NT2/D1 (cell line): Measurements from ENCODE around the gene ASCL2.

Experiments
- DNase-seq: peaks from one replicate; pipeline ENCODE4 v3.0.0-alpha.2; 2011; ENCODE audit warnings: low read depth, low spot score
- H3K27me3 ChIP-seq: 2 replicates; pipeline ENCODE4 v1.6.0; 2011; ENCODE audit warnings: mild to moderate bottlenecking; ENCODE audit not compliant: insufficient read length, insufficient read depth
- H3K36me3 ChIP-seq: 2 replicates; pipeline ENCODE4 v1.6.1; 2011; ENCODE audit warnings: mild to moderate bottlenecking, low read length, mixed read lengths; ENCODE audit not compliant: insufficient read depth, insufficient read length
- H3K4me1 ChIP-seq: 2 replicates; pipeline ENCODE4 v1.5.1; 2011; ENCODE audit not compliant: insufficient read depth, insufficient read length
- H3K4me3 ChIP-seq: 2 replicates; pipeline ENCODE4 v1.5.1; 2011; ENCODE audit warnings: low read depth; ENCODE audit not compliant: insufficient read length
- H3K9ac ChIP-seq: 2 replicates; pipeline ENCODE4 v1.6.0; 2011; ENCODE audit warnings: low read depth; ENCODE audit not compliant: insufficient read length
- H3K9me3 ChIP-seq: 2 replicates; pipeline ENCODE4 v1.5.1; 2011; ENCODE audit warnings: mild to moderate bottlenecking, low read length; ENCODE audit not compliant: insufficient read depth
- SUZ12 ChIP-seq: IDR thresholded peaks from 2 replicates; pipeline ENCODE4 v1.6.1; 2011; ENCODE audit not compliant: insufficient read length, insufficient read depth; ENCODE audit errors: extremely low read depth
- YY1 ChIP-seq: IDR thresholded peaks from 2 replicates; pipeline ENCODE4 v1.6.1; 2011; ENCODE audit not compliant: insufficient read length, insufficient read depth
- ZNF274 ChIP-seq: IDR thresholded peaks from 2 replicates; pipeline ENCODE4 v1.6.1; 2011; ENCODE audit warnings: mild to moderate bottlenecking, low read depth, low read length

The ASCL2 gene

DNA sequence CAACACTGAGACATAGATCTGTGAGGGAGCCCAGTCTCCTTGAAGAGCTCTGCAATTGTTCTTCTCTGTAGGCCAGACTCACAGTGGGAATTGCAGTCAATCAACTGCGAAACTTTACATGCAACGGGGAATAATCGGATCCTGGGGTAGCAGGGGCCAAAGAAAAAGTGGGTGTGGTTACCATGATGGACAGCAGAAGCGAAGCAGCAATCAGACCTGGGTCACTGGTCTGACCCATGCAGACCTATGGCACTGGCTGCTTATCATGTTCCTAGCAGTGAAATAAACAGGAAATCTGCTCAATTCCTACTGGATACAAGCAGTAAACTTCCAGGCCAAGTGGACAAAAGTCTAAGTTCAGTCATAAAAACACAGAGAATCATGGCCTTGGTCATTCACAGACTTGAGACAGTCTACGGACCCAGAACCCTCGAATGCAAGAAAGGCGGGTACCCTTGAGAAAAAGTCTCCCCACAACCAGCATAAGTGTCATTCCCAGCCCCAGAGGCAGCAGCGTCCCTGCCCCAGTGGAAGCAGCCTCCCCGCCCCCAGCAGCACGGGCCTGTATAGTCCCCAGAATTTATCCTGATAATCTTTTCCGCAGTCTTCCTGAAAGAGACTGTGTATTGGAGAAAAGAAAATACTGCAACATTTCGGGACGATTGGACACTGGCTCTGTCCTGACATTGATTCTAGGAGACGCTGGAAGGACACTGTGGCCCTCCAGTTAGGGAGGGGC lies 34.6 kb downstream of the ASCL2 start:
- no peaks in the 10 kb centered on the region for H3K36me3 ChIP-seq
- no peaks in the 10 kb centered on the region for H3K27me3 ChIP-seq
- no peaks in the 10 kb centered on the region for H3K9me3 ChIP-seq
- H3K4me1 ChIP-seq: peaks cover 5% of the 10 kb centered on the region
- TF ChIP-seq ZNF274: no peak
- H3K9ac ChIP-seq: no peak overlapping the region
- DNase-seq: no peak
- no peak overlapping the region for H3K4me3 ChIP-seq

GRCh38 chr11:2234963-2235362 lies 35.4 kb downstream of the ASCL2 start:
- no peaks in the 10 kb centered on the region for H3K27me3 ChIP-seq
- no peak overlapping the region for H3K4me3 ChIP-seq
- H3K4me1 ChIP-seq: peaks cover 5% of the 10 kb centered on the region
- H3K9ac ChIP-seq: peak overlapping the region; percentile 17
- peaks cover 6% of the 10 kb centered on the region; the same call in 1 of the 2 replicates for H3K9me3 ChIP-seq
- DNase-seq: no peak
- no peak for TF ChIP-seq ZNF274
- no peak for TF ChIP-seq SUZ12
- no peak for TF ChIP-seq YY1
- no peaks in the 10 kb centered on the region for H3K36me3 ChIP-seq

DNA sequence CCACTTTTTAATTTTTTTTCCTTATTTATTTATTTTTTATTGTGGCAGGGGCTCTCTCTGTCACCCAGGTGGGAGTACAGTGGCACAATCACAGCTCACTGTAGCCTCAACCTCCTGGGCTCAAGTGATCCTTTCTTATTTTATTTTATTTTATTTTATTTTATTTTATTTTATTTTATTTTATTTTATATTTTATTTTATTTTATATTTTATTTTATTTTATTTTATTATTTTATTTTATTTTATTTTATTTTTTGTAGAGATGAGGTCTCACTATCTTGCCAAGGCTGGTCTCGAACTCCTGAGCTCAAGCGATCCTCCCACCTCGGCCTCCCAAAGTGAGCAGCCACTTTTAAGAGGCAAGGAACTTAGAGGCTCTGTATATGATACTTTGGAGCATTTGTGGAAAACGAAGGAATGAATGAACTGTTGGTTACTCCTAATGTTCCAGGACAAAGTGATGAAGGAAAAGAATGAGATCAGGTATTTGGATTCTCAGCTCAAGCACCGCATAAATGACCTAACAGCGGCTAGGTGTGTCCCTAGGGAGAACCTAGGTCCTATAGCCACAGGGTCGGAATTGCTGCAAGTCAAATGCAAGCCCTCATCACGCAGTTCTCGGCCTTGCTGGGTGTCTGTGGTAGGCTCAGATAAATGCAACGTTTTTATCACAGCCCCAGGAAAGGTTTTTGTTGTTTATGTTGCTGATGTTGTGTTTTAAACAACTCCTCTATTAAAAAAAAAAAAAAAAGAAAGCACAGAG lies 36.5 kb downstream of the ASCL2 start:
- H3K4me3 ChIP-seq: no peak overlapping the region
- no peaks in the 10 kb centered on the region for H3K36me3 ChIP-seq
- DNase-seq: no peak
- H3K4me1 ChIP-seq: peaks cover 5% of the 10 kb centered on the region
- no peak overlapping the region for H3K9ac ChIP-seq
- H3K27me3 ChIP-seq: no peaks in the 10 kb centered on the region
- peaks cover 10% of the 10 kb centered on the region; the same call in 1 of the 2 replicates for H3K9me3 ChIP-seq
- TF ChIP-seq YY1 (no peak), SUZ12 (no peak), ZNF274 (no peak)

GRCh38 chr11:2229713-2230297 lies 40.6 kb downstream of the ASCL2 start:
- TF ChIP-seq SUZ12 (no peak), ZNF274 (no peak), YY1 (no peak)
- Histone ChIP-seq H3K27me3 (no peaks in the 10 kb centered on the region), H3K4me1 (no peaks in the 10 kb centered on the region), H3K9me3 (peaks cover 10% of the 10 kb centered on the region), H3K36me3 (no peaks in the 10 kb centered on the region), H3K4me3 (no peak overlapping the region), H3K9ac (no peak overlapping the region)
- no peak for DNase-seq

- Histone ChIP-seq H3K27me3 (peaks cover 5% of the 10 kb centered on the region), H3K9me3 (no peaks in the 10 kb centered on the region; the same call in none of the 2 replicates), H3K4me1 (no peaks in the 10 kb centered on the region), H3K36me3 (no peaks in the 10 kb centered on the region), H3K9ac (no peak overlapping the region), H3K4me3 (no peak overlapping the region)
- TF ChIP-seq SUZ12 (no peak), YY1 (no peak), ZNF274 (no peak)
- no peak for DNase-seq
These were observed 46.1 kb downstream of the ASCL2 start for GRCh38 chr11:2224254-2224653.

DNA sequence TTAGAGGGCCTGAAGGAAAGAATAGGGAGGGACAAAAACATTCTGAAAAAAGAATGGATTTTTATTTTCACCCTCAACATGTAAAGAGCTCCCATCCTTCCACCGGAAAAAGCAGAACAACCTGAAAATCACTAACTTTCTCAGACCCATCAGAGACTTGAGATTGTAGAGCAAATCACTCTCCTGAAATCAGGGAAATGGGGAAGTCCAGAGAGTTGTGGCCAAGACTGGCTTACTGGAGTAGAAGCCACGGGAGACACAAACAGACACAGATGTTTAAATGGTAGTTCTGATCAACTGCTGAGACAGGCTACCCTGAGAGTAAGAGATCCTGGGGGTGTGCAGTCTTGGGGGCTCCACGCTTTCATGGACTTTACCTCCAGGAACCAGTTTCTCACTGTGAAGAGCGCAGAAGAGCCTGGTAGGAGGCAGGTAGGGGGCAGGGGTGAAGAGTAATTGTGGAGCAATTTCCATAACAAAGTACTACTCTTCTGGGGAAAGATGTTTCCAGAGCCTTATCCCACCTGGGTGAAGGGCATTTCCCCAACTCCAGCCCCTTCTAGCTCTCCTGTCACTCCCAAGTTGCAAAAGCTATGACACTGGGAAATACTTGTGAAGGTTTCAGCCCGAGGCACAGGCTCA lies 47.1 kb downstream of the ASCL2 start:
- H3K9ac ChIP-seq: no peak overlapping the region
- no peak overlapping the region for H3K4me3 ChIP-seq
- TF ChIP-seq YY1 (no peak), ZNF274 (no peak), SUZ12 (no peak)
- peaks cover 5% of the 10 kb centered on the region for H3K27me3 ChIP-seq
- H3K36me3 ChIP-seq: no peaks in the 10 kb centered on the region
- peaks cover under 1% of the 10 kb centered on the region for H3K4me1 ChIP-seq
- DNase-seq: peak; percentile 18
- no peaks in the 10 kb centered on the region; the same call in none of the 2 replicates for H3K9me3 ChIP-seq
